Keratinocyte (primary cell): Measurements from ENCODE around the gene AOC1.

Experiments used
- CTCF ChIP-seq, 3 experiments: IDR thresholded peaks in 1 of 3; conservative IDR thresholded peaks in 1 of 3; optimal IDR thresholded peaks in 1 of 3; 2 replicates in 2 of 3; 3 replicates in 1 of 3; pipeline versions ENCODE3 to v1.5.1; 2011; ENCODE audit warnings: low read length in 3 of 3, mild to moderate bottlenecking in 3 of 3, moderate library complexity in 2 of 3, control low read depth in 1 of 3, inconsistent platforms in 1 of 3; ENCODE audit not compliant: insufficient read depth in 2 of 3; ENCODE audit errors: extremely low read depth in 1 of 3
- EZH2 ChIP-seq: IDR thresholded peaks from one replicate; pipeline ENCODE4 v1.6.1; 2012; ENCODE audit warnings: inconsistent platforms, mild to moderate bottlenecking, low read length, moderate library complexity

- TF ChIP-seq CTCF (optimal IDR thresholded peaks at IDR 0.05 in 1 of 3, IDR thresholded peaks at IDR 0.05 in 1 of 3, conservative IDR thresholded peaks at IDR 0.05 in 1 of 3; ENCODE audit: extremely low read depth in 1 of 3, insufficient read depth in 2 of 3, low read length in 3 of 3) = no peak
- TF ChIP-seq EZH2 = no peak
Observed at GRCh38 chr7:150902078-150903033, 50.0 kb downstream of the AOC1 start.
